PC-3 (cell line): ENCODE measurements around the gene BAIAP2.

Source experiments
- CTCF ChIP-seq: fragments of 300-600 bp; sonication (generic); conservative IDR thresholded peaks from 2 replicates; pipeline ENCODE4 v1.5.1; 2017; ENCODE audit warnings: antibody characterized with exemption, low read depth, mild to moderate bottlenecking, low read length
- EZH2 ChIP-seq: fragments of 300-600 bp; sonication (generic); IDR thresholded peaks from one replicate; pipeline ENCODE4 v1.6.1; 2017; ENCODE audit warnings: antibody characterized with exemption, mild to moderate bottlenecking, low read length; ENCODE audit not compliant: unreplicated experiment
- EZH2phosphoT487 ChIP-seq: fragments of 300-600 bp; sonication (generic); IDR thresholded peaks from 2 replicates; pipeline ENCODE4 v1.6.1; 2018; ENCODE audit warnings: mild to moderate bottlenecking, antibody characterized with exemption, low read length, borderline replicate concordance

- TF ChIP-seq EZH2 (no peak), CTCF (no peak), EZH2phosphoT487 (no peak)
These were observed 88.4 kb downstream of the BAIAP2 start for GRCh38 chr17:81123052-81124048.
